GM23338 (cell line): ENCODE data around the gene PAX3. TPM values are rescaled to one million over a fixed set of nuclear protein-coding genes. Genes with fewer than 3 reads are reported as not detected.

Experiments
- ATAC-seq: fragments of 200-7000 bp; cut with Tn5 transposase; 3 replicates; pipeline ENCODE4 v1.9.1; 2020
- DNase-seq: peaks from one replicate; pipeline ENCODE4 v3.0.0-alpha.2; 2015; ENCODE audit warnings: low spot score
- H2AFZ ChIP-seq: fragments of 200-600 bp; sonication (generic); 2 replicates; pipeline ENCODE4 v1.8.0; 2016; ENCODE audit warnings: antibody characterized with exemption, mild to moderate bottlenecking, moderate library complexity
- H3F3A ChIP-seq: fragments of 200-600 bp; sonication (generic); replicated peaks from 2 replicates; pipeline ENCODE4 v1.8.0; 2017; ENCODE audit warnings: antibody characterized with exemption, mixed run types, low read depth
- H3K27ac ChIP-seq: fragments of 200-600 bp; sonication (generic); 2 replicates; pipeline ENCODE4 v1.6.1; 2016; ENCODE audit warnings: low read depth
- H3K27me3 ChIP-seq: fragments of 200-600 bp; sonication (generic); 2 replicates; pipeline ENCODE4 v1.8.0; 2016; ENCODE audit warnings: mild to moderate bottlenecking, mixed run types, moderate library complexity; ENCODE audit not compliant: insufficient read depth
- H3K36me3 ChIP-seq: fragments of 200-600 bp; sonication (generic); 2 replicates; pipeline ENCODE4 v1.8.0; 2016; ENCODE audit warnings: mild to moderate bottlenecking; ENCODE audit not compliant: insufficient read depth
- H3K4me1 ChIP-seq: fragments of 200-600 bp; sonication (generic); 2 replicates; pipeline ENCODE4 v1.8.0; 2016; ENCODE audit warnings: mild to moderate bottlenecking, moderate library complexity; ENCODE audit not compliant: insufficient read depth
- H3K4me2 ChIP-seq: fragments of 200-600 bp; sonication (generic); 2 replicates; pipeline ENCODE4 v1.7.1; 2017; ENCODE audit warnings: mixed run types
- H3K4me3 ChIP-seq: fragments of 200-600 bp; sonication (generic); 2 replicates; pipeline ENCODE4 v1.6.1; 2016; ENCODE audit warnings: mixed run types
- H3K79me2 ChIP-seq: fragments of 200-600 bp; sonication (generic); replicated peaks from 2 replicates; pipeline ENCODE4 v1.8.0; 2017; ENCODE audit warnings: mild to moderate bottlenecking; ENCODE audit not compliant: insufficient read depth
- H3K9me2 ChIP-seq: fragments of 200-600 bp; sonication (generic); 2 replicates; pipeline ENCODE4 v1.8.0; 2017; ENCODE audit not compliant: insufficient read depth
- H4K20me1 ChIP-seq: fragments of 200-600 bp; sonication (generic); replicated peaks from 2 replicates; pipeline ENCODE4 v1.8.0; 2017; ENCODE audit warnings: mild to moderate bottlenecking; ENCODE audit not compliant: insufficient read depth
- H3K27ac Mint-ChIP-seq: 2 replicates; pipeline ENCODE4 v1.8.0; 2020; ENCODE audit warnings: inconsistent platforms, mild to moderate bottlenecking, moderate library complexity, mixed read lengths
- H3K27me3 Mint-ChIP-seq: 3 replicates; pipeline ENCODE4 v1.8.0; 2022; ENCODE audit warnings: low read depth, mild to moderate bottlenecking, moderate library complexity, mixed read lengths, inconsistent platforms; ENCODE audit not compliant: insufficient read depth, poor library complexity
- H3K36me3 Mint-ChIP-seq: 3 replicates; pipeline ENCODE4 v1.8.0; 2021; ENCODE audit warnings: low read depth, mild to moderate bottlenecking, inconsistent platforms, moderate library complexity, mixed read lengths
- H3K4me1 Mint-ChIP-seq: 3 replicates; pipeline ENCODE4 v1.8.0; 2020; ENCODE audit warnings: mild to moderate bottlenecking, inconsistent platforms, mixed read lengths
- H3K4me3 Mint-ChIP-seq: 3 replicates; pipeline ENCODE4 v1.8.0; 2021; ENCODE audit warnings: moderate library complexity, mild to moderate bottlenecking, inconsistent platforms, mixed read lengths
- H3K9me3 Mint-ChIP-seq: 3 replicates; pipeline ENCODE4 v1.8.0; 2020; ENCODE audit warnings: moderate library complexity, mild to moderate bottlenecking, inconsistent platforms, mixed read lengths
- CREB1 ChIP-seq: fragments of 250-450 bp; sonication (Bioruptor Pico); IDR thresholded peaks from 2 replicates; pipeline ENCODE4 v1.5.0; 2020; ENCODE audit warnings: low read depth, mild to moderate bottlenecking, moderate library complexity
- EZH2 ChIP-seq: fragments of 200-600 bp; sonication (generic); IDR thresholded peaks from one replicate; pipeline ENCODE4 v1.8.0; 2017; ENCODE audit warnings: antibody characterized with exemption, mild to moderate bottlenecking, low read depth; ENCODE audit not compliant: unreplicated experiment
- EZH2phosphoT487 ChIP-seq: fragments of 200-600 bp; sonication (generic); IDR thresholded peaks from one replicate; pipeline ENCODE4 v1.8.1; 2018; ENCODE audit warnings: antibody characterized with exemption; ENCODE audit not compliant: unreplicated experiment
- JUNB ChIP-seq: IDR thresholded peaks from one replicate; pipeline ENCODE4 v1.6.1; 2016; ENCODE audit warnings: antibody characterized with exemption; ENCODE audit not compliant: unreplicated experiment
- POLR2AphosphoS5 ChIP-seq: IDR thresholded peaks from 2 replicates; pipeline ENCODE4 v1.6.1; 2016; ENCODE audit warnings: antibody characterized with exemption, low read depth
- STAT1 ChIP-seq: IDR thresholded peaks from one replicate; pipeline ENCODE4 v1.6.1; 2016; ENCODE audit warnings: antibody characterized with exemption; ENCODE audit not compliant: unreplicated experiment
- polyA plus RNA-seq: library from polyadenylated mRNA; unstranded; fragments of >200 nt; fragmentation: Nextera tagmentation; extraction: Ambion mirVana; gene quantifications from 2 replicates; pipeline ENCODE4 v1.2.1, GENCODE V29; 2016
- total RNA-seq: library from RNA; depleted of rRNA; stranded (reverse); fragments of >200 nt; shearing (Covaris generic); gene quantifications from 2 replicates; pipeline ENCODE4 v1.2.3, GENCODE V29; 2014
- TF ChIP-seq, protein P1 (sequence below): IDR thresholded peaks from one replicate; pipeline ENCODE4 v1.6.1; 2018; ENCODE audit warnings: antibody characterized with exemption; ENCODE audit not compliant: unreplicated experiment
- TF ChIP-seq, protein P2 (sequence below), 2 experiments: fragments of 200-600 bp in 1 of 2; sonication (generic) in 1 of 2; conservative IDR thresholded peaks; 2 replicates each; pipeline versions ENCODE4 v1.5.1 to v1.6.1; 2016 to 2017; ENCODE audit warnings: antibody characterized with exemption in 2 of 2, low read depth in 2 of 2, mild to moderate bottlenecking in 2 of 2, moderate library complexity in 1 of 2
- TF ChIP-seq, protein P3 (sequence below): IDR thresholded peaks from 2 replicates; pipeline ENCODE4 v1.6.1; 2016; ENCODE audit warnings: antibody characterized with exemption
- TF ChIP-seq, protein P4 (sequence below): fragments of 250-450 bp; sonication (Bioruptor Pico); IDR thresholded peaks from 2 replicates; pipeline ENCODE4 v1.5.0; 2020; ENCODE audit warnings: mild to moderate bottlenecking, moderate library complexity

The PAX3 gene
- total and polyA plus RNA-seq, 2 experiments from 2014 or later = not detected

DNA sequence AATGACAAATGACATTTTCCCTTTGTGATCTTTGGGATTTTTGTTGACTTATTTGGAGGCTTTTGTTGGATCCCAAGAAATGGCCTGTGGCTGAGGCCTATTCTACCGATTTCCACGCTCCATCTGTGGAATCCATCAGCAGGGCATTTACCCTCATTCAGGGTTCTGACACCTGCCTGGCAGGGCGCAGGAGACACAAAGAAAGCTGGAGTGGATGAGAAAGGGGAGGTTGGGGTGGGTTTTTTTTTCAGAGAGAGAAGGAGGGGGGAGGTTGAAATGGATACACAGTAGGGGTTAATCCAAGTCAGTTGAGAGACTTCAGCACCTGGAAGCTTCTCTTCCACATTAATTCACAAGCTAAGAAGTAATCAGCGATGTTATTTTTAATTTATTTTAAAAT, 59.7 kb downstream of the PAX3 start (continued):
- TF ChIP-seq, protein P1, sequence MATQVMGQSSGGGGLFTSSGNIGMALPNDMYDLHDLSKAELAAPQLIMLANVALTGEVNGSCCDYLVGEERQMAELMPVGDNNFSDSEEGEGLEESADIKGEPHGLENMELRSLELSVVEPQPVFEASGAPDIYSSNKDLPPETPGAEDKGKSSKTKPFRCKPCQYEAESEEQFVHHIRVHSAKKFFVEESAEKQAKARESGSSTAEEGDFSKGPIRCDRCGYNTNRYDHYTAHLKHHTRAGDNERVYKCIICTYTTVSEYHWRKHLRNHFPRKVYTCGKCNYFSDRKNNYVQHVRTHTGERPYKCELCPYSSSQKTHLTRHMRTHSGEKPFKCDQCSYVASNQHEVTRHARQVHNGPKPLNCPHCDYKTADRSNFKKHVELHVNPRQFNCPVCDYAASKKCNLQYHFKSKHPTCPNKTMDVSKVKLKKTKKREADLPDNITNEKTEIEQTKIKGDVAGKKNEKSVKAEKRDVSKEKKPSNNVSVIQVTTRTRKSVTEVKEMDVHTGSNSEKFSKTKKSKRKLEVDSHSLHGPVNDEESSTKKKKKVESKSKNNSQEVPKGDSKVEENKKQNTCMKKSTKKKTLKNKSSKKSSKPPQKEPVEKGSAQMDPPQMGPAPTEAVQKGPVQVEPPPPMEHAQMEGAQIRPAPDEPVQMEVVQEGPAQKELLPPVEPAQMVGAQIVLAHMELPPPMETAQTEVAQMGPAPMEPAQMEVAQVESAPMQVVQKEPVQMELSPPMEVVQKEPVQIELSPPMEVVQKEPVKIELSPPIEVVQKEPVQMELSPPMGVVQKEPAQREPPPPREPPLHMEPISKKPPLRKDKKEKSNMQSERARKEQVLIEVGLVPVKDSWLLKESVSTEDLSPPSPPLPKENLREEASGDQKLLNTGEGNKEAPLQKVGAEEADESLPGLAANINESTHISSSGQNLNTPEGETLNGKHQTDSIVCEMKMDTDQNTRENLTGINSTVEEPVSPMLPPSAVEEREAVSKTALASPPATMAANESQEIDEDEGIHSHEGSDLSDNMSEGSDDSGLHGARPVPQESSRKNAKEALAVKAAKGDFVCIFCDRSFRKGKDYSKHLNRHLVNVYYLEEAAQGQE = no peak
- no peak for TF ChIP-seq CREB1
- TF ChIP-seq POLR2AphosphoS5 = no peak
- TF ChIP-seq, protein P2, sequence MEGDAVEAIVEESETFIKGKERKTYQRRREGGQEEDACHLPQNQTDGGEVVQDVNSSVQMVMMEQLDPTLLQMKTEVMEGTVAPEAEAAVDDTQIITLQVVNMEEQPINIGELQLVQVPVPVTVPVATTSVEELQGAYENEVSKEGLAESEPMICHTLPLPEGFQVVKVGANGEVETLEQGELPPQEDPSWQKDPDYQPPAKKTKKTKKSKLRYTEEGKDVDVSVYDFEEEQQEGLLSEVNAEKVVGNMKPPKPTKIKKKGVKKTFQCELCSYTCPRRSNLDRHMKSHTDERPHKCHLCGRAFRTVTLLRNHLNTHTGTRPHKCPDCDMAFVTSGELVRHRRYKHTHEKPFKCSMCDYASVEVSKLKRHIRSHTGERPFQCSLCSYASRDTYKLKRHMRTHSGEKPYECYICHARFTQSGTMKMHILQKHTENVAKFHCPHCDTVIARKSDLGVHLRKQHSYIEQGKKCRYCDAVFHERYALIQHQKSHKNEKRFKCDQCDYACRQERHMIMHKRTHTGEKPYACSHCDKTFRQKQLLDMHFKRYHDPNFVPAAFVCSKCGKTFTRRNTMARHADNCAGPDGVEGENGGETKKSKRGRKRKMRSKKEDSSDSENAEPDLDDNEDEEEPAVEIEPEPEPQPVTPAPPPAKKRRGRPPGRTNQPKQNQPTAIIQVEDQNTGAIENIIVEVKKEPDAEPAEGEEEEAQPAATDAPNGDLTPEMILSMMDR (conservative IDR thresholded peaks at IDR 0.05; ENCODE audit: low read depth in 2 of 2) = no peak
- TF ChIP-seq, protein P3, sequence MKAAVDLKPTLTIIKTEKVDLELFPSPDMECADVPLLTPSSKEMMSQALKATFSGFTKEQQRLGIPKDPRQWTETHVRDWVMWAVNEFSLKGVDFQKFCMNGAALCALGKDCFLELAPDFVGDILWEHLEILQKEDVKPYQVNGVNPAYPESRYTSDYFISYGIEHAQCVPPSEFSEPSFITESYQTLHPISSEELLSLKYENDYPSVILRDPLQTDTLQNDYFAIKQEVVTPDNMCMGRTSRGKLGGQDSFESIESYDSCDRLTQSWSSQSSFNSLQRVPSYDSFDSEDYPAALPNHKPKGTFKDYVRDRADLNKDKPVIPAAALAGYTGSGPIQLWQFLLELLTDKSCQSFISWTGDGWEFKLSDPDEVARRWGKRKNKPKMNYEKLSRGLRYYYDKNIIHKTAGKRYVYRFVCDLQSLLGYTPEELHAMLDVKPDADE = no peak
- no peak for TF ChIP-seq STAT1

DNA sequence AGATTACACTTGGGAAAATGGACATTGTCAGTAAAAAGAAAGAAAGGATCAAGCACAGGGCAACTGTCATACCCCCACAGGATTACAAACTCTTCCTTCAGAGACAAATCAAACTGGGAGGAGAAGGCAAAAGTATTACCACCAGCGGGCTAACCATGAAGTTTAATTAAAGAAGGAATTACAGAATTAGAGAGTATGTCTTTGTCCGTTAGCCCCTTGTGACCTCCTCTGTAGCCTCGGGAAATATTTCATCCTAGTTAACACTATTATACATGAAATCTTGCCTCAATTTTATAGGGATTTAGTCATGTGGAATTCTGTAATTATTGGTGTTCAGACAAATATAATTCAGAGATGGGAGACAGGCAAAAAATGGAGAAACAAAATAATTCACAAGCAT, 60.7 kb downstream of the PAX3 start:
- Histone ChIP-seq H3K9me2 (no peaks in the 10 kb centered on the region), H2AFZ (0 out of 2 replicates have a peak overlapping the region, but pooled peaks have one; percentile 23), H3F3A (no peaks in the 10 kb centered on the region), H3K4me3 (no peak overlapping the region), H4K20me1 (no peaks in the 10 kb centered on the region), H3K4me2 (no peak overlapping the region), H3K36me3 (no peaks in the 10 kb centered on the region), H3K27me3 (peaks cover 23% of the 10 kb centered on the region), H3K79me2 (no peaks in the 10 kb centered on the region), H3K4me1 (peaks cover 39% of the 10 kb centered on the region), H3K27ac (no peak overlapping the region)
- Mint-ChIP-seq H3K27me3 (peaks cover 33% of the 10 kb centered on the region), H3K36me3 (no peaks in the 10 kb centered on the region), H3K27ac (no peak overlapping the region), H3K4me3 (no peak overlapping the region), H3K4me1 (peaks cover 49% of the 10 kb centered on the region), H3K9me3 (no peaks in the 10 kb centered on the region)
- ATAC-seq (no peak), DNase-seq (no peak)
- TF ChIP-seq, protein P3 = no peak
- TF ChIP-seq JUNB = no peak
- no peak for TF ChIP-seq EZH2
- TF ChIP-seq, protein P4, sequence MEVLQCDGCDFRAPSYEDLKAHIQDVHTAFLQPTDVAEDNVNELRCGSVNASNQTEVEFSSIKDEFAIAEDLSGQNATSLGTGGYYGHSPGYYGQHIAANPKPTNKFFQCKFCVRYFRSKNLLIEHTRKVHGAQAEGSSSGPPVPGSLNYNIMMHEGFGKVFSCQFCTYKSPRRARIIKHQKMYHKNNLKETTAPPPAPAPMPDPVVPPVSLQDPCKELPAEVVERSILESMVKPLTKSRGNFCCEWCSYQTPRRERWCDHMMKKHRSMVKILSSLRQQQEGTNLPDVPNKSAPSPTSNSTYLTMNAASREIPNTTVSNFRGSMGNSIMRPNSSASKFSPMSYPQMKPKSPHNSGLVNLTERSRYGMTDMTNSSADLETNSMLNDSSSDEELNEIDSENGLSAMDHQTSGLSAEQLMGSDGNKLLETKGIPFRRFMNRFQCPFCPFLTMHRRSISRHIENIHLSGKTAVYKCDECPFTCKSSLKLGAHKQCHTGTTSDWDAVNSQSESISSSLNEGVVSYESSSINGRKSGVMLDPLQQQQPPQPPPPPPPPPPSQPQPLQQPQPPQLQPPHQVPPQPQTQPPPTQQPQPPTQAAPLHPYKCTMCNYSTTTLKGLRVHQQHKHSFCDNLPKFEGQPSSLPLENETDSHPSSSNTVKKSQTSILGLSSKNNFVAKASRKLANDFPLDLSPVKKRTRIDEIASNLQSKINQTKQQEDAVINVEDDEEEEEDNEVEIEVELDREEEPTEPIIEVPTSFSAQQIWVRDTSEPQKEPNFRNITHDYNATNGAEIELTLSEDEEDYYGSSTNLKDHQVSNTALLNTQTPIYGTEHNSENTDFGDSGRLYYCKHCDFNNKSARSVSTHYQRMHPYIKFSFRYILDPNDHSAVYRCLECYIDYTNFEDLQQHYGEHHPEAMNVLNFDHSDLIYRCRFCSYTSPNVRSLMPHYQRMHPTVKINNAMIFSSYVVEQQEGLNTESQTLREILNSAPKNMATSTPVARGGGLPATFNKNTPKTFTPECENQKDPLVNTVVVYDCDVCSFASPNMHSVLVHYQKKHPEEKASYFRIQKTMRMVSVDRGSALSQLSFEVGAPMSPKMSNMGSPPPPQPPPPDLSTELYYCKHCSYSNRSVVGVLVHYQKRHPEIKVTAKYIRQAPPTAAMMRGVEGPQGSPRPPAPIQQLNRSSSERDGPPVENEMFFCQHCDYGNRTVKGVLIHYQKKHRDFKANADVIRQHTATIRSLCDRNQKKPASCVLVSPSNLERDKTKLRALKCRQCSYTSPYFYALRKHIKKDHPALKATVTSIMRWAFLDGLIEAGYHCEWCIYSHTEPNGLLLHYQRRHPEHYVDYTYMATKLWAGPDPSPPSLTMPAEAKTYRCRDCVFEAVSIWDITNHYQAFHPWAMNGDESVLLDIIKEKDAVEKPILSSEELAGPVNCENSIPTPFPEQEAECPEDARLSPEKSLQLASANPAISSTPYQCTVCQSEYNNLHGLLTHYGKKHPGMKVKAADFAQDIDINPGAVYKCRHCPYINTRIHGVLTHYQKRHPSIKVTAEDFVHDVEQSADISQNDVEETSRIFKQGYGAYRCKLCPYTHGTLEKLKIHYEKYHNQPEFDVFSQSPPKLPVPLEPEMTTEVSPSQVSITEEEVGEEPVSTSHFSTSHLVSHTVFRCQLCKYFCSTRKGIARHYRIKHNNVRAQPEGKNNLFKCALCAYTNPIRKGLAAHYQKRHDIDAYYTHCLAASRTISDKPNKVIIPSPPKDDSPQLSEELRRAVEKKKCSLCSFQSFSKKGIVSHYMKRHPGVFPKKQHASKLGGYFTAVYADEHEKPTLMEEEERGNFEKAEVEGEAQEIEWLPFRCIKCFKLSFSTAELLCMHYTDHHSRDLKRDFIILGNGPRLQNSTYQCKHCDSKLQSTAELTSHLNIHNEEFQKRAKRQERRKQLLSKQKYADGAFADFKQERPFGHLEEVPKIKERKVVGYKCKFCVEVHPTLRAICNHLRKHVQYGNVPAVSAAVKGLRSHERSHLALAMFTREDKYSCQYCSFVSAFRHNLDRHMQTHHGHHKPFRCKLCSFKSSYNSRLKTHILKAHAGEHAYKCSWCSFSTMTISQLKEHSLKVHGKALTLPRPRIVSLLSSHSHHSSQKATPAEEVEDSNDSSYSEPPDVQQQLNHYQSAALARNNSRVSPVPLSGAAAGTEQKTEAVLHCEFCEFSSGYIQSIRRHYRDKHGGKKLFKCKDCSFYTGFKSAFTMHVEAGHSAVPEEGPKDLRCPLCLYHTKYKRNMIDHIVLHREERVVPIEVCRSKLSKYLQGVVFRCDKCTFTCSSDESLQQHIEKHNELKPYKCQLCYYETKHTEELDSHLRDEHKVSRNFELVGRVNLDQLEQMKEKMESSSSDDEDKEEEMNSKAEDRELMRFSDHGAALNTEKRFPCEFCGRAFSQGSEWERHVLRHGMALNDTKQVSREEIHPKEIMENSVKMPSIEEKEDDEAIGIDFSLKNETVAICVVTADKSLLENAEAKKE (CRISPR knock-in tag) = no peak
- TF ChIP-seq EZH2phosphoT487 = no peak
